Omental fat pad (tissue), 4 donors: ENCODE results near the gene SYNM. TPM values are rescaled to one million over a fixed set of nuclear protein-coding genes. Genes with fewer than 3 reads are reported as not detected.
"Not testable (repeated sequence)": the region's sequence is repeated elsewhere in the genome, so short reads cannot be mapped to it uniquely, and the experiment has no call there.

Source experiments
- ATAC-seq: fragments of 150-250 bp; one replicate; pipeline ENCODE4 v1.9.1; 2016; ENCODE audit warnings: mild to moderate bottlenecking, moderate library complexity; ENCODE audit not compliant: low FRiP score
- DNase-seq: peaks from one replicate; pipeline ENCODE4 v3.0.0-alpha.2; 2019; ENCODE audit warnings: low spot score
- CTCF ChIP-seq, 3 donors: fragments of 450-650 bp; IDR thresholded peaks; one replicate each; pipeline ENCODE4 v1.5.1; 2016 to 2017; ENCODE audit warnings: antibody characterized with exemption in 3 of 3, mild to moderate bottlenecking in 3 of 3, moderate library complexity in 2 of 3
- total RNA-seq, 4 donors: library from RNA; depleted of rRNA; stranded (reverse); fragments of >200 nt; gene quantifications; one replicate each; pipeline ENCODE4 v1.1.0, GENCODE V29; 2016

SYNM gene
- total RNA-seq, 4 donors from 2014 or later: 13.6 to 49.7 (median 37.5) TPM

- TF ChIP-seq CTCF (IDR thresholded peaks at IDR 0.05): no peak
- no peak for ATAC-seq
- DNase-seq: no peak
These were observed 30.4 kb upstream of the SYNM start for GRCh38 chr15:99074446-99074845.

GRCh38 chr15:99075059-99075652 is 29.7 kb upstream of the SYNM start:
- ATAC-seq: not testable (repeated sequence)

GRCh38 chr15:99076109-99076508 is 28.8 kb upstream of the SYNM start:
- ATAC-seq (no peak), DNase-seq (no peak)
- no peak for TF ChIP-seq CTCF (IDR thresholded peaks at IDR 0.05)

More at GRCh38 chr15:99075059-99075652, 29.7 kb upstream of the SYNM start:
- not testable (repeated sequence) for DNase-seq

GRCh38 chr15:99076555-99077308 is 28.1 kb upstream of the SYNM start:
- TF ChIP-seq CTCF (IDR thresholded peaks at IDR 0.05): peak in 2 of 3 donors; percentile 39 to 81
- ATAC-seq: peak; percentile 82
- no peak for DNase-seq

- DNase-seq (no peak), ATAC-seq (no peak)
- TF ChIP-seq CTCF (IDR thresholded peaks at IDR 0.05): no peak
These were observed 22.1 kb upstream of the SYNM start for GRCh38 chr15:99082798-99083197.

GRCh38 chr15:99084965-99085364 is 19.9 kb upstream of the SYNM start:
- DNase-seq: no peak
- no peak for TF ChIP-seq CTCF (IDR thresholded peaks at IDR 0.05)
- ATAC-seq: no peak

- ATAC-seq (no peak), DNase-seq (no peak)
These were observed 19.2 kb upstream of the SYNM start for GRCh38 chr15:99085413-99086326.

More at GRCh38 chr15:99085413-99086326, 19.2 kb upstream of the SYNM start:
- no peak for TF ChIP-seq CTCF (IDR thresholded peaks at IDR 0.05)
